GM23338 (cell line): ENCODE results near the gene CCDC201. TPM values are rescaled to one million over a fixed set of nuclear protein-coding genes. Genes with fewer than 3 reads are reported as not detected.

Source experiments
- ATAC-seq: fragments of 200-7000 bp; cut with Tn5 transposase; 3 replicates; pipeline ENCODE4 v1.9.1; 2020
- DNase-seq: peaks from one replicate; pipeline ENCODE4 v3.0.0-alpha.2; 2015; ENCODE audit warnings: low spot score
- H2AFZ ChIP-seq: fragments of 200-600 bp; sonication (generic); 2 replicates; pipeline ENCODE4 v1.8.0; 2016; ENCODE audit warnings: antibody characterized with exemption, mild to moderate bottlenecking, moderate library complexity
- H3F3A ChIP-seq: fragments of 200-600 bp; sonication (generic); replicated peaks from 2 replicates; pipeline ENCODE4 v1.8.0; 2017; ENCODE audit warnings: antibody characterized with exemption, mixed run types, low read depth
- H3K27ac ChIP-seq: fragments of 200-600 bp; sonication (generic); 2 replicates; pipeline ENCODE4 v1.6.1; 2016; ENCODE audit warnings: low read depth
- H3K27me3 ChIP-seq: fragments of 200-600 bp; sonication (generic); 2 replicates; pipeline ENCODE4 v1.8.0; 2016; ENCODE audit warnings: mild to moderate bottlenecking, mixed run types, moderate library complexity; ENCODE audit not compliant: insufficient read depth
- H3K36me3 ChIP-seq: fragments of 200-600 bp; sonication (generic); 2 replicates; pipeline ENCODE4 v1.8.0; 2016; ENCODE audit warnings: mild to moderate bottlenecking; ENCODE audit not compliant: insufficient read depth
- H3K4me1 ChIP-seq: fragments of 200-600 bp; sonication (generic); 2 replicates; pipeline ENCODE4 v1.8.0; 2016; ENCODE audit warnings: mild to moderate bottlenecking, moderate library complexity; ENCODE audit not compliant: insufficient read depth
- H3K4me2 ChIP-seq: fragments of 200-600 bp; sonication (generic); 2 replicates; pipeline ENCODE4 v1.7.1; 2017; ENCODE audit warnings: mixed run types
- H3K4me3 ChIP-seq: fragments of 200-600 bp; sonication (generic); 2 replicates; pipeline ENCODE4 v1.6.1; 2016; ENCODE audit warnings: mixed run types
- H3K79me2 ChIP-seq: fragments of 200-600 bp; sonication (generic); replicated peaks from 2 replicates; pipeline ENCODE4 v1.8.0; 2017; ENCODE audit warnings: mild to moderate bottlenecking; ENCODE audit not compliant: insufficient read depth
- H3K9me2 ChIP-seq: fragments of 200-600 bp; sonication (generic); 2 replicates; pipeline ENCODE4 v1.8.0; 2017; ENCODE audit not compliant: insufficient read depth
- H4K20me1 ChIP-seq: fragments of 200-600 bp; sonication (generic); replicated peaks from 2 replicates; pipeline ENCODE4 v1.8.0; 2017; ENCODE audit warnings: mild to moderate bottlenecking; ENCODE audit not compliant: insufficient read depth
- H3K27ac Mint-ChIP-seq: 2 replicates; pipeline ENCODE4 v1.8.0; 2020; ENCODE audit warnings: inconsistent platforms, mild to moderate bottlenecking, moderate library complexity, mixed read lengths
- H3K27me3 Mint-ChIP-seq: 3 replicates; pipeline ENCODE4 v1.8.0; 2022; ENCODE audit warnings: low read depth, mild to moderate bottlenecking, moderate library complexity, mixed read lengths, inconsistent platforms; ENCODE audit not compliant: insufficient read depth, poor library complexity
- H3K36me3 Mint-ChIP-seq: 3 replicates; pipeline ENCODE4 v1.8.0; 2021; ENCODE audit warnings: low read depth, mild to moderate bottlenecking, inconsistent platforms, moderate library complexity, mixed read lengths
- H3K4me1 Mint-ChIP-seq: 3 replicates; pipeline ENCODE4 v1.8.0; 2020; ENCODE audit warnings: mild to moderate bottlenecking, inconsistent platforms, mixed read lengths
- H3K4me3 Mint-ChIP-seq: 3 replicates; pipeline ENCODE4 v1.8.0; 2021; ENCODE audit warnings: moderate library complexity, mild to moderate bottlenecking, inconsistent platforms, mixed read lengths
- H3K9me3 Mint-ChIP-seq: 3 replicates; pipeline ENCODE4 v1.8.0; 2020; ENCODE audit warnings: moderate library complexity, mild to moderate bottlenecking, inconsistent platforms, mixed read lengths
- ETS1 ChIP-seq: IDR thresholded peaks from 2 replicates; pipeline ENCODE4 v1.6.1; 2016; ENCODE audit warnings: antibody characterized with exemption
- EZH2 ChIP-seq: fragments of 200-600 bp; sonication (generic); IDR thresholded peaks from one replicate; pipeline ENCODE4 v1.8.0; 2017; ENCODE audit warnings: antibody characterized with exemption, mild to moderate bottlenecking, low read depth; ENCODE audit not compliant: unreplicated experiment
- JUNB ChIP-seq: IDR thresholded peaks from one replicate; pipeline ENCODE4 v1.6.1; 2016; ENCODE audit warnings: antibody characterized with exemption; ENCODE audit not compliant: unreplicated experiment
- NANOG ChIP-seq: IDR thresholded peaks from 2 replicates; pipeline ENCODE4 v1.6.1; 2016; ENCODE audit warnings: antibody characterized with exemption, borderline replicate concordance
- STAT1 ChIP-seq: IDR thresholded peaks from one replicate; pipeline ENCODE4 v1.6.1; 2016; ENCODE audit warnings: antibody characterized with exemption; ENCODE audit not compliant: unreplicated experiment
- ZNF114 ChIP-seq: fragments of 250-450 bp; sonication (Bioruptor Pico); IDR thresholded peaks from 2 replicates; pipeline ENCODE4 v1.5.0; 2020; ENCODE audit warnings: mild to moderate bottlenecking, moderate library complexity
- ZNF462 ChIP-seq: fragments of 250-450 bp; sonication (Bioruptor Pico); IDR thresholded peaks from 2 replicates; pipeline ENCODE4 v1.5.0; 2020; ENCODE audit warnings: mild to moderate bottlenecking, moderate library complexity
- polyA plus RNA-seq: library from polyadenylated mRNA; unstranded; fragments of >200 nt; fragmentation: Nextera tagmentation; extraction: Ambion mirVana; gene quantifications from 2 replicates; pipeline ENCODE4 v1.2.1, GENCODE V29; 2016
- total RNA-seq: library from RNA; depleted of rRNA; stranded (reverse); fragments of >200 nt; shearing (Covaris generic); gene quantifications from 2 replicates; pipeline ENCODE4 v1.2.3, GENCODE V29; 2014

Gene CCDC201
- total and polyA plus RNA-seq, 2 experiments from 2014 or later: not detected

GRCh38 chr7:45881759-45882464, 9.0 kb upstream of the CCDC201 start (continued):
- TF ChIP-seq ZNF462 (no peak), ETS1 (no peak), STAT1 (no peak), ZNF114 (no peak)

GRCh38 chr7:45881280-45881758, 8.4 kb upstream of the CCDC201 start:
- H3K36me3 ChIP-seq: 0 out of 2 replicates have a peak, but pooled peaks cover 3% of the 10 kb centered on the region
- no peaks in the 10 kb centered on the region for H3K79me2 ChIP-seq
- no peak overlapping the region for H2AFZ ChIP-seq
- Mint-ChIP-seq H3K27ac (no peak overlapping the region), H3K36me3 (peaks cover 26% of the 10 kb centered on the region), H3K27me3 (peaks cover 9% of the 10 kb centered on the region), H3K4me3 (no peak overlapping the region), H3K9me3 (peaks cover 29% of the 10 kb centered on the region), H3K4me1 (peaks cover 5% of the 10 kb centered on the region; the same call in 2 of the 3 replicates)
- H3K27me3 ChIP-seq: peaks cover 2% of the 10 kb centered on the region; the same call in 1 of the 2 replicates
- no peaks in the 10 kb centered on the region for H3K9me2 ChIP-seq
- ATAC-seq (no peak), DNase-seq (no peak)
- H3F3A ChIP-seq: no peaks in the 10 kb centered on the region
- no peak overlapping the region for H3K27ac ChIP-seq
- H3K4me2 ChIP-seq: no peak overlapping the region
- H3K4me3 ChIP-seq: no peak overlapping the region
- no peaks in the 10 kb centered on the region for H3K4me1 ChIP-seq
- no peaks in the 10 kb centered on the region for H4K20me1 ChIP-seq
- no peak for TF ChIP-seq ZNF114
- no peak for TF ChIP-seq JUNB
- no peak for TF ChIP-seq ETS1
- no peak for TF ChIP-seq EZH2
- no peak for TF ChIP-seq NANOG
